OCI-LY1 (cell line): Measurements from ENCODE around the gene FHIT.

ENCODE experiments used
- H2AFZ ChIP-seq: fragments of 200-600 bp; sonication (generic), shearing (Covaris generic); 2 replicates; pipeline ENCODE4 v1.6.0; 2014; ENCODE audit warnings: antibody characterized with exemption, mild to moderate bottlenecking, low read length
- H3F3A ChIP-seq: fragments of 200-600 bp; sonication (generic), shearing (Covaris generic); 2 replicates; pipeline ENCODE4 v1.6.0; 2014; ENCODE audit warnings: mild to moderate bottlenecking, antibody characterized with exemption, low read length, moderate library complexity; ENCODE audit not compliant: insufficient read depth
- H3K27ac ChIP-seq: fragments of 200-600 bp; sonication (generic); 2 replicates; pipeline ENCODE4 v1.5.1; 2014; ENCODE audit warnings: low read length, mixed run types, mild to moderate bottlenecking, low read depth; ENCODE audit not compliant: poor library complexity, severe bottlenecking
- H3K27me3 ChIP-seq: fragments of 200-600 bp; sonication (generic); 2 replicates; pipeline ENCODE4 v1.6.0; 2014; ENCODE audit warnings: antibody characterized with exemption, mild to moderate bottlenecking, low read length, moderate library complexity; ENCODE audit not compliant: insufficient read depth
- H3K36me3 ChIP-seq: fragments of 200-600 bp; sonication (generic); 2 replicates; pipeline ENCODE4 v1.6.1; 2014; ENCODE audit warnings: mild to moderate bottlenecking, antibody characterized with exemption, low read length, moderate library complexity, mixed read lengths; ENCODE audit not compliant: insufficient read depth
- H3K4me1 ChIP-seq: fragments of 200-600 bp; sonication (generic); 2 replicates; pipeline ENCODE4 v1.5.1; 2014; ENCODE audit warnings: mild to moderate bottlenecking, low read length, moderate library complexity; ENCODE audit not compliant: insufficient read depth, severe bottlenecking
- H3K4me2 ChIP-seq: fragments of 200-600 bp; sonication (generic), shearing (Covaris generic); 2 replicates; pipeline ENCODE4 v1.6.1; 2014; ENCODE audit warnings: low read length
- H3K4me3 ChIP-seq: fragments of 200-600 bp; sonication (generic); 2 replicates; pipeline ENCODE4 v1.5.1; 2014; ENCODE audit warnings: low read length, low read depth, mild to moderate bottlenecking, mixed read lengths; ENCODE audit not compliant: poor library complexity, severe bottlenecking
- H3K79me2 ChIP-seq: fragments of 200-600 bp; shearing (Covaris generic); 2 replicates; pipeline ENCODE4 v1.6.1; 2016; ENCODE audit warnings: mixed run types, low read length, mixed read lengths; ENCODE audit not compliant: insufficient read depth
- H3K9ac ChIP-seq: fragments of 200-600 bp; sonication (generic), shearing (Covaris generic); 2 replicates; pipeline ENCODE4 v1.6.1; 2014; ENCODE audit warnings: mild to moderate bottlenecking, low read length, mixed read lengths
- H3K9me2 ChIP-seq: fragments of 200-600 bp; sonication (generic), shearing (Covaris generic); 2 replicates; pipeline ENCODE4 v1.6.1; 2014; ENCODE audit warnings: low read depth, mild to moderate bottlenecking, low read length, mixed read lengths
- H3K9me3 ChIP-seq: fragments of 200-600 bp; shearing (Covaris generic); 2 replicates; pipeline ENCODE4 v1.6.1; 2014; ENCODE audit warnings: low read length, mixed read lengths
- H4K20me1 ChIP-seq: fragments of 200-600 bp; sonication (generic), shearing (Covaris generic); 2 replicates; pipeline ENCODE4 v1.6.0; 2016; ENCODE audit warnings: mild to moderate bottlenecking, low read length; ENCODE audit not compliant: insufficient read depth
- EZH2 ChIP-seq: fragments of 200-600 bp; sonication (generic), shearing (Covaris generic); IDR thresholded peaks from 2 replicates; pipeline ENCODE4 v1.8.0; 2017; ENCODE audit warnings: borderline replicate concordance, mixed run types, mild to moderate bottlenecking, antibody characterized with exemption, low read length, moderate library complexity, mixed read lengths
- TF ChIP-seq, protein P1 (sequence below): fragments of 200-600 bp; sonication (generic), shearing (Covaris generic); IDR thresholded peaks from 2 replicates; pipeline ENCODE4 v1.5.1; 2017; ENCODE audit warnings: mild to moderate bottlenecking, antibody characterized with exemption, low read length, moderate library complexity, mixed read lengths

FHIT gene

DNA sequence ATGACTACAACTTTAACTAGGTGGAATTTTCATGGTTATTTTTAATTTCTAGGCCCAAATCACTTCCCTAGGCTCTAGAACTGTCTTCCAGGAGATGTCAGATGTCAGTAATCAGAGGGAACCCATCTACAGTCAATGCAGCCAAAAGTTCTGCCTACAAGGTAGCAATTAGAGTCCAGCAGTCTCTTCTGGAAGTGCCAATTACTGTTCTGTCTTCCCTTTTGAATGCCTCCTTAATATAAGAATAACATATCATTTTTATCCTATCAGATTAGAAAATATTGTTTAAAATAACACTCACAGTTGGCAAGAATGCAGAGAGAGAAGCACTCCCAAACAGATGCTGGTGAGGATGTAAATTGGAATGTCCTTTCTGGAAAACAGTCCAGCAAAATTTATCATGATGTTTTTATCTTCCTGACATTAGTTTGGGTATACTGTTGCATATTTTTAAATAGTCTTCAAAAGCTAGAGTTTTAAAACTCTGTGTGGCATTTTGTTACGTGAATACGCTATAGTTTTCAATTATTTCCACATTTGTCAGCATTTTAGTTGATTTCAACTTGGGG is 543.7 kb downstream of the FHIT start:
- no peaks in the 10 kb centered on the region for H3K79me2 ChIP-seq
- no peaks in the 10 kb centered on the region for H3F3A ChIP-seq
- H3K36me3 ChIP-seq: no peaks in the 10 kb centered on the region
- H3K4me3 ChIP-seq: no peak overlapping the region
- no peak overlapping the region for H3K27ac ChIP-seq
- H3K9ac ChIP-seq: no peak overlapping the region
- no peak for TF ChIP-seq EZH2
- TF ChIP-seq, protein P1, sequence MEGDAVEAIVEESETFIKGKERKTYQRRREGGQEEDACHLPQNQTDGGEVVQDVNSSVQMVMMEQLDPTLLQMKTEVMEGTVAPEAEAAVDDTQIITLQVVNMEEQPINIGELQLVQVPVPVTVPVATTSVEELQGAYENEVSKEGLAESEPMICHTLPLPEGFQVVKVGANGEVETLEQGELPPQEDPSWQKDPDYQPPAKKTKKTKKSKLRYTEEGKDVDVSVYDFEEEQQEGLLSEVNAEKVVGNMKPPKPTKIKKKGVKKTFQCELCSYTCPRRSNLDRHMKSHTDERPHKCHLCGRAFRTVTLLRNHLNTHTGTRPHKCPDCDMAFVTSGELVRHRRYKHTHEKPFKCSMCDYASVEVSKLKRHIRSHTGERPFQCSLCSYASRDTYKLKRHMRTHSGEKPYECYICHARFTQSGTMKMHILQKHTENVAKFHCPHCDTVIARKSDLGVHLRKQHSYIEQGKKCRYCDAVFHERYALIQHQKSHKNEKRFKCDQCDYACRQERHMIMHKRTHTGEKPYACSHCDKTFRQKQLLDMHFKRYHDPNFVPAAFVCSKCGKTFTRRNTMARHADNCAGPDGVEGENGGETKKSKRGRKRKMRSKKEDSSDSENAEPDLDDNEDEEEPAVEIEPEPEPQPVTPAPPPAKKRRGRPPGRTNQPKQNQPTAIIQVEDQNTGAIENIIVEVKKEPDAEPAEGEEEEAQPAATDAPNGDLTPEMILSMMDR: no peak
- H3K4me2 ChIP-seq: no peak overlapping the region
- H3K9me3 ChIP-seq: no peaks in the 10 kb centered on the region
- no peaks in the 10 kb centered on the region for H3K27me3 ChIP-seq
- no peaks in the 10 kb centered on the region for H3K9me2 ChIP-seq
- no peaks in the 10 kb centered on the region for H4K20me1 ChIP-seq
- no peaks in the 10 kb centered on the region for H3K4me1 ChIP-seq
- no peak overlapping the region for H2AFZ ChIP-seq

DNA sequence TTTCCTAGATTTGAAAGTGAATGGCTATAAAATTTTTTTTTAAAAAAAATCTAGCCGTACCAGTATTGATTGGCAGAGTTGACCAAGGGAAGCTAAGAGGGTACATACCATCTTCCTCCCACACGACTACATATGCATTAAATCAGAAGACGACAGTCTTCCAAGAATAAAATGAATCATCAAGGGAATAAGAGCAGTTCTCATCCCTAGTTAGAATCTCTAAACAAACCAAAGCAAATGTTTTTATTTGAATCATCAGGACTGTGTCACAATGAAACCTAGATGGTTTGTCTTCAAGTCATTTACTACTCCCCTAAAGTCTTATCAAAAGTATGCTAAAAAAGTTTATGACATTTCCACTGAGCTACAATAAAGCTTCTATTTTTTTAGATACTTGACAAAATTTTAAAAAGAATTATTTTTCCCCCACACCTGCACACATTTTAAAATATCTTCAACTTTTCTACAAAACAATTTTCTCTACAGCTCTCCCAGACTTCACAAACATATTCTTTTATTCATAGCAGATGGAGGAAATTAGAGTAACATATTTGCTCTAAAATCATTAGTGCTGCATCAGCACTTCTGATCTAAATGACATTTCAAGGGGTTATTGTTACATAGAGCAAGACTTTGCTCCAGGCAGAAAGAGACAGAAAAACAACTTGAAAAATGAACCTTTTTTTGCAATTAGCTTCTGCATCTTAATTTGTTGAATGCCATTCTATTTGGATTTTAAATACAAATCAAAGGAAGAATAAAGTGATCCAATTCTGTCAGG is 547.1 kb downstream of the FHIT start:
- Histone ChIP-seq H3K4me2 (no peak overlapping the region), H3K9ac (no peak overlapping the region), H3K9me2 (no peaks in the 10 kb centered on the region), H2AFZ (no peak overlapping the region), H3K4me3 (no peak overlapping the region), H3K27me3 (no peaks in the 10 kb centered on the region), H3K4me1 (no peaks in the 10 kb centered on the region), H4K20me1 (no peaks in the 10 kb centered on the region), H3K27ac (no peak overlapping the region), H3F3A (no peaks in the 10 kb centered on the region), H3K79me2 (no peaks in the 10 kb centered on the region), H3K9me3 (no peaks in the 10 kb centered on the region), H3K36me3 (no peaks in the 10 kb centered on the region)
- no peak for TF ChIP-seq EZH2
- TF ChIP-seq, protein P1: no peak

DNA sequence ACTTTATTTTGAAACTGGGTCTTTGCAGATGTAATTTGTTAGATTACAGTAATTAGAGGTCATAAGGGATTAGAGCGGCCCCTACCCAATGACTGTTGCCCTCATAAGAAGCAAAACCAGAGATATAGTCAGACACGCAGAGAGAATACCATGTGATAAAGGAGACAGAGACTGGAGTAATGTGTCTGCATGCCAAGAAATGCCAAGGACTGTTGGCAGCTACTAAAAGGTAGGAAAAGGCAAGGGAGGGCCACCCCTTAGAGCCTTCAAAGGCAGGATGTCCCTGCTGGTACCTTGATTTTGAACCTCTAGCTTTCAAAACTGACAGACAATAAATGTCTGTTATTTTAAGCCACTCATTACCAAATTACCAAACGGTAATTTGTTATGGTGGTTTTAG is 548.2 kb downstream of the FHIT start:
- no peaks in the 10 kb centered on the region for H3K4me1 ChIP-seq
- no peak overlapping the region for H2AFZ ChIP-seq
- no peak overlapping the region for H3K9ac ChIP-seq
- no peak overlapping the region for H3K27ac ChIP-seq
- H3K4me2 ChIP-seq: no peak overlapping the region
- no peaks in the 10 kb centered on the region for H3K9me2 ChIP-seq
- no peaks in the 10 kb centered on the region for H3K79me2 ChIP-seq
- H3K36me3 ChIP-seq: no peaks in the 10 kb centered on the region
- H3K27me3 ChIP-seq: no peaks in the 10 kb centered on the region
- TF ChIP-seq, protein P1: no peak
- TF ChIP-seq EZH2: no peak
- no peak overlapping the region for H3K4me3 ChIP-seq
- H3F3A ChIP-seq: no peaks in the 10 kb centered on the region
- no peaks in the 10 kb centered on the region for H4K20me1 ChIP-seq
- H3K9me3 ChIP-seq: no peaks in the 10 kb centered on the region
